Measurements from ENCODE around the gene FOXF2.

DNA sequence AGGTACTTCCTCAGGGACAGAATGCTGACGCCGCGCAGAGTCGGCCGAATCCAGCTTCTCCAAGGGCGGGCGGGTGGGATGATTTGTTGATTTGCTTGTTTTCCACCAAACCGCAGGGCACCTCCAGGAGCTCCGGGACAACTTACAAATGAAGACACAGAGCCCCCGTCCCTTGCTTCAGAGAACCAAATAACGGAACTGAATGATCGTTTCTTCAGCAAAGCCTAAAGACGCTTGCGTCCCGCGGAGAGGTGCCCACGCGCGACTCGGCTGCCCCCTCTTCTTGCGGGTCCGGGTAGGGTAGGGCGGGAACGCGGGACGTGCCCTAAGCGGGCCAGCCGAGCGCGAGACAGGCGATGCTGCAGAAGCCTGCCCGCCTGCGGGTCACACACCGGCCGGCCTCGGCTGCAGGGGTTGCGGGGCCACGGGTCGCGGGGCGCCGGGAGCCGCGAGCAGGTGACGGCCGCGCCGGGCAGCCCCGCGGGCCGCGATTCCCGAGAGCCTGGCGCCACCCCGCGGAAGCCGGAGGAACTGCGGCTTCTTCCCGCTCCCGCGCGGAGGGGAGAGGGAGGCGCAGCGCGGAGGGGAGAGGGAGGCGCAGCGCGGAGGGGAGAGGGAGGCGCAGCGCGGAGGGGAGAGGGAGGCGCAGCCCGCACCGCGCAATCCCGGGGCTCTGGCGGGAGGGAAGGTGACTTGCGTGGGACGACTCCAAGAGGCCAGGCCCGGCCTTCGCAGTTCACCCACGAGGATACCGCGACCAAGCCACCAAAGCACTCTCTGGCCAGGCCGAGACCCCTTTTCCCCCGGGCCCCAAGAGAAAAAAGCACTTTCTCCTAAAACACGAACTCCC, 7.7 kb upstream of the FOXF2 start:
- TF ChIP-seq SP1 (IDR thresholded peaks at IDR 0.05) (no peak), FOXK2 (IDR thresholded peaks at IDR 0.05) (no peak), SUZ12 (IDR thresholded peaks at IDR 0.05) (no peak), HDGF (IDR thresholded peaks at IDR 0.05; ENCODE audit: borderline replicate concordance) (no peak), PKNOX1 (IDR thresholded peaks at IDR 0.05) (no peak), FOXM1 (IDR thresholded peaks at IDR 0.05; ENCODE audit: borderline replicate concordance) (0 out of 2 replicates have a peak, but pooled peaks have one; percentile 45)
